Measurements from ENCODE around the gene ITPR2.
A peak's percentile ranks its signal among the peaks of the same experiment; 100 is the strongest.

Gene ITPR2

DNA sequence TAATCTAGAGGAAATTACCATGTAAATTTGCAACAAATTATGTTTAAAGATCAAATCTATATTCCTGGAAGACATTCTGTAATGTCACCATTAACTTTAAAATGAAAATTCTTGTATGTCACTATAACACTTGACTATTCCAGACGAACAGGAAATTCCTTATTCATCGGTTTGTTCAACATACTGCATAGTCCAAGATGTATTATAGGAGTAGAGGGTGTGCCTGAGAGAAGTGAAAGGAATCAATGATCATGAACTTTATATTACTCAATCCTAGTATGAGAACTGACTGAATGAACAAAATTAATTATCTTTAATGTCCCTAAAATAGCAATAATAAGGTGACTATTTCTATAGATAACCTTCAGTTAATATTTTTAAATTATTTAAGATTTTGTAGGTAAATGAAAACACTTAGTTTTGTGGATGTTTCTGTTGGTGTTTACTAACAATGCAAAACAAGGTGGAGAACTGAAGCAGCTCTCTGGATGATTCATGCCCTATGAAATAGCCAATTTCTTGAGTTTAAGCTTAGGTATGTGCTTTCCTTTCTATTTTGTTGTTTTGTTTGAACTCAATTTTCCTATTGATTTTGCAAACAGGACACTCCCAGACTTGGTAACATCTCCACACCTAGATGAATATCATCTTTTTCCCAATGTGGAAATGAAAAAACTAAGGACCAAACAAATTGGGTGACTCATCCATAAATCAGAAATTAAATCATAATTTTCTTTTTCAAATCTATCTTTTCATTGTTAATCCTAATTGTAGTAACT is 18.2 kb upstream of the ITPR2 start:
- TF ChIP-seq POLR2AphosphoS5 (IDR thresholded peaks at IDR 0.05; ENCODE audit: low read depth, low read length) = no peak
- TF ChIP-seq TAF1 (IDR thresholded peaks at IDR 0.05; ENCODE audit: low read depth, low read length) = no peak
- TF ChIP-seq PAX5 (IDR thresholded peaks at IDR 0.05; ENCODE audit: insufficient read depth, low read length, severe bottlenecking) = no peak
- TF ChIP-seq POU2F2 (IDR thresholded peaks at IDR 0.05; ENCODE audit: low read depth, low read length) = no peak
- no peak for TF ChIP-seq SPI1 (IDR thresholded peaks at IDR 0.05; ENCODE audit: low read depth, low read length)
- no peak for TF ChIP-seq POLR2A (IDR thresholded peaks at IDR 0.05; ENCODE audit: low read depth, low read length)
- no peak for DNase-seq (ENCODE audit: insufficient read length, low spot score)
- no peak for FAIRE-seq

DNA sequence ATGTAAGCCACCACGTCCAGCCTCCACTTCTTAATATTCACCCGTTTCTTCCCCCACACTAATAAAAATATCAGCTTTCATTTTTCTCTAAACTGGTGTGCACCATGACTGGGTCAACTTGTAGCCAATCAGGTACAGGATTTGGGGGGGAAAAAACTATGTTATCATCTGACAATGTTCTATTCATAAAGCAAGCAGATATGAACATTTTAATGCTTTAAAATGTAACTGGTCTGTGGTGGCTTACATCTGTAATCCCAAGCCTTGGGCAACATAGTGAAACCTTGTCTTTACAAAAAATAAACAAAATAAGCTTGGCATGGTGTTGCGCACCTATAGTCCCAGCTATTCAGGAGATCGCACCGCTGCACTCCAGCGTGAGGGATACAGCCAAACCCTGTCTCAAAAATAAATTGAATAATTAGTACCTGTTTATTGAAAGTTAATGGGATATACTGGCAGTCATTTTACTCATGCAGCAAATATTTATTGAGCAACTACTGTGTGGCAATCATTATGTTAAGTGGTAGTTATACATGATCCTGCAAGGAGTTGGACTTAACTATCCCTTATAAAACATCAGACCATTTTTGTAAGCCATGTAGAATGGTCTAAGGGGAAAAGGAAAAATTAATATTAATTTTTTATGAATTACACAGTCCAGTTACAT is 15.3 kb upstream of the ITPR2 start:
- TF ChIP-seq PAX5 (IDR thresholded peaks at IDR 0.05; ENCODE audit: insufficient read depth, low read length, severe bottlenecking) (no peak), POLR2AphosphoS5 (IDR thresholded peaks at IDR 0.05; ENCODE audit: low read depth, low read length) (no peak), TAF1 (IDR thresholded peaks at IDR 0.05; ENCODE audit: low read depth, low read length) (no peak), POU2F2 (IDR thresholded peaks at IDR 0.05; ENCODE audit: low read depth, low read length) (no peak), POLR2A (IDR thresholded peaks at IDR 0.05; ENCODE audit: low read depth, low read length) (no peak), SPI1 (IDR thresholded peaks at IDR 0.05; ENCODE audit: low read depth, low read length) (no peak)
- FAIRE-seq (no peak), DNase-seq (ENCODE audit: insufficient read length, low spot score) (no peak)

DNA sequence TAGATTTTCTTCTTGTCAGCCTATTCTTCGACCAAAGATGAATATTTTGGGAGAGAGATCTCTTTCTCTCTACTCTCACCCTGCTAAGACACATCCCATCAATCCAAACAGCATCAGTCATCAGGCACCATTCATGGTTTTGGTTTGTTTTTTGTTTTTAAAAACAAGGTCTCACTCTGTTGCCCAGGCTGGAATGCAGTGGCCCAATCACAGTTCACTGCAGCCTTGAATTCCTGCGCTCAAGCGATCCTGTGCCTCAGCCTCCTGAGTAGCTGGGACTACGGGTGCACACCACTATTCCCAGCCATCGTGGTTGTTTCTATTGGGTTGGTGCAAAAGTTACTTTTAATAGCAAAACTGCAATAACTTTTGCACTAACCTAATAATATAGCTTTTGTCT is 14.4 kb upstream of the ITPR2 start:
- TF ChIP-seq POLR2A (IDR thresholded peaks at IDR 0.05; ENCODE audit: low read depth, low read length) (no peak), POLR2AphosphoS5 (IDR thresholded peaks at IDR 0.05; ENCODE audit: low read depth, low read length) (no peak), POU2F2 (IDR thresholded peaks at IDR 0.05; ENCODE audit: low read depth, low read length) (no peak), TAF1 (IDR thresholded peaks at IDR 0.05; ENCODE audit: low read depth, low read length) (no peak), SPI1 (IDR thresholded peaks at IDR 0.05; ENCODE audit: low read depth, low read length) (no peak), PAX5 (IDR thresholded peaks at IDR 0.05; ENCODE audit: insufficient read depth, low read length, severe bottlenecking) (no peak)
- DNase-seq (ENCODE audit: insufficient read length, low spot score) (no peak), FAIRE-seq (no peak)

DNA sequence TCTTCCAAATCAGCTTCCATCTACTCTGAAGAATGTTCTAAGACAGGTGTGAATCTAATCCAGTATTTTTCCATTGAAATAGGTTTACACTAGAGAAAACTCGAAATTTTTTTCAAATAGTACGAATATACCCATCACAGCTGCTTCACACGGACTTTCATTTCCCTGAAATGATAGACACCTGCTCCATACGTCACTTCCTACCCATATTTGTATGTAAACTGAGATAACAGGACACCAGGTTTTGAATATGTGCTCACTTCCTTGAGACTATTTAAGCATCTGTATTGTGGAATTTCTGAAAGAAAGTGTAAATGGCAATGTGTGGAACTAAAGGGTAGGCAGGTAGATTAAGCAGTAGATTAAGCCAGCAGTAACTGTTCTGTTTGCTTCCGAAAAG is 13.4 kb upstream of the ITPR2 start:
- TF ChIP-seq SPI1 (IDR thresholded peaks at IDR 0.05; ENCODE audit: low read depth, low read length) (peak; percentile 63), PAX5 (IDR thresholded peaks at IDR 0.05; ENCODE audit: insufficient read depth, low read length, severe bottlenecking) (no peak)
- no peak for FAIRE-seq
- DNase-seq (ENCODE audit: insufficient read length, low spot score) = no peak

DNA sequence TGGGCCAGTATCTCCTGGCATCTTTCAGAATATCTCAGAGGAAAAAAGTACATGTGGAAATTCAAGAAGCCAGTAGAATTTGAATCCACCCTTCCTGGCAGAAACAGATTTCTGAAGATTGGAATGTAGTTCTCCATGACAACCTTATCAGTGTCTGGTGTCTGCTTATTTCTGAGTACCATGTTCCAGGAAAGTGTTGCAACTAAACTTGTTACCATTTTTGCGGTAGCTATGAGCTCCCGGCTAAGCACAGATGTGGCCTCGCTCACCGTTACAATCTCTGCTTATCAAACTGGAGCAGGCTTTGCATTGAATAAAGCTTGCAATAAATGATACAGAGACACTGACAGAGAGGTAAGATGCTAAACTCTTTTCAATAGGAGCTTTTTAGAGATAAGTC is 13.0 kb upstream of the ITPR2 start:
- TF ChIP-seq SPI1 (IDR thresholded peaks at IDR 0.05; ENCODE audit: low read depth, low read length) = no peak
- TF ChIP-seq POLR2A (IDR thresholded peaks at IDR 0.05; ENCODE audit: low read depth, low read length) = no peak
- no peak for TF ChIP-seq TAF1 (IDR thresholded peaks at IDR 0.05; ENCODE audit: low read depth, low read length)
- TF ChIP-seq POU2F2 (IDR thresholded peaks at IDR 0.05; ENCODE audit: low read depth, low read length) = no peak
- no peak for TF ChIP-seq POLR2AphosphoS5 (IDR thresholded peaks at IDR 0.05; ENCODE audit: low read depth, low read length)
- no peak for TF ChIP-seq PAX5 (IDR thresholded peaks at IDR 0.05; ENCODE audit: insufficient read depth, low read length, severe bottlenecking)
- peak; percentile 88 for FAIRE-seq
- no peak for DNase-seq (ENCODE audit: insufficient read length, low spot score)

DNA sequence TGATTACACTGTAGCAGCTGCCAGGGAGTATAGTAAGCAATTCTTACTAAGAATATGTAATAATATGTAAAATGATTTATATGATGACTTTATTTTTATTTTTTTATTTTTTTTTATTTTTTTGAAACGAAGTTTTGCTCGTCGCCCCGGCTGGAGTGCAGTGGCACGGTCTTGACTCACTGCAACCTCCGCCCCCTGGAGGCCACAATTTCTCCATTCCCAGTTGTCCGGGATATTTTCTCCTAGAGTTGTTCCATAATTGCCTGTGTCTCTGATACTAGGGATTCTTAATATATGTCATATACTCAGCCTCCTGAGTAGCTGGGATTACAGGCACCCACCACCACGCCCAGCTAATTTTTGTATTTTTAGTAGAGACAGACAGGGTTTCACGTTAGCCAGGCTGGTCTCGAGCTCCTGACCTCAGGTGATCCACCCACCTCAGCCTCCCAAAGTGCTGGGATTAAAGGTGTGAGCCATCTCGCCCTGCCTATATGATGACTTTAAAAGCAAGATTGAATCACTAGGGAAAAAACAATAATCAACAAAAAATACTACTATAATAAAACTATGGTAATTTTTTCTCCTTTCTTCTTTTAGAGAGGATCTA is 12.2 kb upstream of the ITPR2 start:
- no peak for TF ChIP-seq POU2F2 (IDR thresholded peaks at IDR 0.05; ENCODE audit: low read depth, low read length)
- TF ChIP-seq SPI1 (IDR thresholded peaks at IDR 0.05; ENCODE audit: low read depth, low read length) = no peak
- TF ChIP-seq POLR2AphosphoS5 (IDR thresholded peaks at IDR 0.05; ENCODE audit: low read depth, low read length) = no peak
- TF ChIP-seq TAF1 (IDR thresholded peaks at IDR 0.05; ENCODE audit: low read depth, low read length) = no peak
- TF ChIP-seq POLR2A (IDR thresholded peaks at IDR 0.05; ENCODE audit: low read depth, low read length) = no peak
- DNase-seq (ENCODE audit: insufficient read length, low spot score) (no peak), FAIRE-seq (no peak)

DNA sequence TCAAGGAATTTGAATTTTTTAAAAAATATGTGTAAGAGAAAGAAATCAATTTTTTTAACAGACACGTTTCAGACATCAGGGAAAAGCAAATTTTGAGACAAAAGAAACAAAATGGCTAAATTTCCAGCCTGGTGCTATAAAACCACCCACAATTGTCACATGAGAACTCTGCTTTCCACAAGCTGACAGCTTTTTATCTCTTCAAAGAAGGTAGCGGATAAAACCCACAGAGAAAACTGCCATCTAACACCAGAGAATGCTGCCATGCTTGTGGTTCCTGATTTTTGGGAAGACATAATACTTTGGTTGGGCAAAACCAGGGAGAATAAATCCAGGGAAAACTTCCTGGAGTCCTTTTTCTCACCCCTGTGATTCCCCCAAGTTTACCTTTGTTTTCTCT is 10.3 kb upstream of the ITPR2 start:
- TF ChIP-seq SPI1 (IDR thresholded peaks at IDR 0.05; ENCODE audit: low read depth, low read length) = no peak
- no peak for TF ChIP-seq TAF1 (IDR thresholded peaks at IDR 0.05; ENCODE audit: low read depth, low read length)
- no peak for TF ChIP-seq POLR2AphosphoS5 (IDR thresholded peaks at IDR 0.05; ENCODE audit: low read depth, low read length)
- TF ChIP-seq POLR2A (IDR thresholded peaks at IDR 0.05; ENCODE audit: low read depth, low read length) = no peak
- TF ChIP-seq POU2F2 (IDR thresholded peaks at IDR 0.05; ENCODE audit: low read depth, low read length) = no peak
- TF ChIP-seq PAX5 (IDR thresholded peaks at IDR 0.05; ENCODE audit: insufficient read depth, low read length, severe bottlenecking) = no peak
- no peak for FAIRE-seq
- DNase-seq (ENCODE audit: insufficient read length, low spot score) = no peak

DNA sequence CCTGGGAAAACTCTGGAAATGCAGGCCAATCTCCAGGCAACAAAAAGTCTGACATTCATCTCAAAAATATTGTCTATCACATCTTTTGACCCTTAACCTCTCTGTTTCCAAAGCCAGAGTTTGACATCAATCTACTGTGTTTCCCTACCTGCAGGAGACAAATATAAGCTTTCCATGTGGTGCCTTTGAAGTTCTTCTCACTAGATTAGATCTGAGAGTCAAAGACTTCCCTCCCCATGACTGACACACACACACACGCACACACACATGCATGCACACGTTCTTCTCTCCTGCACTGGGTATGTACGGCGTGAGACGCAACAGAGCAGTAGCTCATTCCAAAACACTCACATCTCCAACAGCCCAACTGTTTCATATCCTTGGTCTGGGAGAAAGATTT is 8.1 kb upstream of the ITPR2 start:
- TF ChIP-seq TAF1 (IDR thresholded peaks at IDR 0.05; ENCODE audit: low read depth, low read length) = no peak
- TF ChIP-seq SPI1 (IDR thresholded peaks at IDR 0.05; ENCODE audit: low read depth, low read length) = no peak
- no peak for TF ChIP-seq POLR2A (IDR thresholded peaks at IDR 0.05; ENCODE audit: low read depth, low read length)
- TF ChIP-seq POLR2AphosphoS5 (IDR thresholded peaks at IDR 0.05; ENCODE audit: low read depth, low read length) = no peak
- TF ChIP-seq PAX5 (IDR thresholded peaks at IDR 0.05; ENCODE audit: insufficient read depth, low read length, severe bottlenecking) = no peak
- no peak for TF ChIP-seq POU2F2 (IDR thresholded peaks at IDR 0.05; ENCODE audit: low read depth, low read length)
- DNase-seq (ENCODE audit: insufficient read length, low spot score) = no peak
- FAIRE-seq = peak; percentile 84

DNA sequence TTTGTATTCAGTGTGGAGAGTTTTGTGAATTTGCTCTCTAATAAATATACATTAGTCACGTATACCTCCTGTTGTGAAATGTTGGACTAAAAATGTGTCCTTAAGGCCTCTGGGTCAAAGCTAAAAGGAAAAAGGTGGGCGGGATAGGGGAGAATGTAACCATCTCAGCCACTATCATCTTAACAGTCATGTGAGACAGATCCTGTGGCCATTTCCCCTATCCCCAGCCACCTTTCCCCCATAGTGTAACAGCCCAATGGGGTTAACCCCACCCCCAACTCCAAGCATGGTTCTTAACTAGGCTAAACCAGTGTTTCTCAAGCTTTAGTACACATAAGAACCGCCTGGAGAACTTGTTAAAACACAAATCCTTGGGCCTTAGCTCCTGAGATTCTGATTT is 6.5 kb upstream of the ITPR2 start:
- DNase-seq (ENCODE audit: insufficient read length, low spot score) = no peak
- no peak for FAIRE-seq

More for the DNA sequence above, 6.5 kb upstream of the ITPR2 start:
- TF ChIP-seq SPI1 (IDR thresholded peaks at IDR 0.05; ENCODE audit: low read depth, low read length) (no peak), POLR2AphosphoS5 (IDR thresholded peaks at IDR 0.05; ENCODE audit: low read depth, low read length) (no peak), PAX5 (IDR thresholded peaks at IDR 0.05; ENCODE audit: insufficient read depth, low read length, severe bottlenecking) (no peak), POU2F2 (IDR thresholded peaks at IDR 0.05; ENCODE audit: low read depth, low read length) (no peak), POLR2A (IDR thresholded peaks at IDR 0.05; ENCODE audit: low read depth, low read length) (no peak), TAF1 (IDR thresholded peaks at IDR 0.05; ENCODE audit: low read depth, low read length) (no peak)

Data from GM12891 (cell line).